H1 (cell line): ENCODE measurements around the gene APOBEC2. TPM values are rescaled to one million over a fixed set of nuclear protein-coding genes. Genes with fewer than 3 reads are reported as not detected.

Experiments used
- CBX5 ChIP-seq: fragments of 300-800, 300-1000 bp; sonication (generic); IDR thresholded peaks from 2 replicates; pipeline ENCODE4 v1.7.1; 2016; ENCODE audit warnings: antibody characterized with exemption, low read length, low read depth
- CHD7 ChIP-seq: fragments of 300-600 bp; sonication (generic); IDR thresholded peaks from 2 replicates; pipeline ENCODE4 v1.7.1; 2012; ENCODE audit warnings: low read length, moderate library complexity, mild to moderate bottlenecking, inconsistent platforms; ENCODE audit not compliant: insufficient replicate concordance
- CREB1 ChIP-seq: IDR thresholded peaks from 2 replicates; pipeline ENCODE4 v1.6.1; 2012; ENCODE audit warnings: inconsistent platforms
- EZH2 ChIP-seq: fragments of 200-600 bp; sonication (generic); IDR thresholded peaks from 2 replicates; pipeline ENCODE4 v1.7.1; 2012; ENCODE audit warnings: low read depth, mild to moderate bottlenecking, moderate library complexity, low read length, inconsistent platforms; ENCODE audit not compliant: severe bottlenecking
- FOSL1 ChIP-seq: IDR thresholded peaks from 2 replicates; pipeline ENCODE4 v1.6.1; 2011; ENCODE audit warnings: mild to moderate bottlenecking, low read depth, low read length, moderate library complexity; ENCODE audit not compliant: insufficient read depth
- HDAC2 ChIP-seq, 2 experiments: fragments of 300-600 bp in 1 of 2; sonication (generic) in 1 of 2; IDR thresholded peaks; 2 replicates each; pipeline ENCODE4 v1.6.1; 2011 to 2012; ENCODE audit warnings: low read depth in 2 of 2, low read length in 2 of 2, mild to moderate bottlenecking in 2 of 2, moderate library complexity in 2 of 2, borderline replicate concordance in 1 of 2, inconsistent platforms in 1 of 2
- JUN ChIP-seq: IDR thresholded peaks from 2 replicates; pipeline ENCODE4 v1.6.1; 2011; ENCODE audit warnings: low read depth, mild to moderate bottlenecking, improper control_type of control experiment, low read length
- RNF2 ChIP-seq: fragments of 200-900, 300-1000 bp; sonication (generic); IDR thresholded peaks from 2 replicates; pipeline ENCODE4 v1.7.1; 2016; ENCODE audit warnings: borderline replicate concordance, low read depth, mild to moderate bottlenecking, antibody characterized with exemption, low read length; ENCODE audit not compliant: poor library complexity, severe bottlenecking; ENCODE audit errors: missing control alignments
- TAF1 ChIP-seq: IDR thresholded peaks from 2 replicates; pipeline ENCODE4 v1.6.1; 2011; ENCODE audit warnings: mild to moderate bottlenecking, low read depth, low read length
- ZNF274 ChIP-seq: IDR thresholded peaks from 2 replicates; pipeline ENCODE4 v1.7.0; 2012; ENCODE audit warnings: low read length, borderline replicate concordance; ENCODE audit errors: extremely low read depth
- polyA plus RNA-seq, 7 experiments: library from polyadenylated mRNA; depleted of rRNA in 3 of 7; stranded (reverse) in 5 of 7; unstranded in 2 of 7; fragments of >200 nt in 5 of 7; fragments of 200-250 nt in 2 of 7; gene quantifications; 1 replicate in 5 of 7; 2 replicates in 1 of 7; 4 replicates in 1 of 7; pipeline versions ENCODE4 v1.2.1 to v1.2.3, GENCODE V29; 2011 to 2013; ENCODE audit warnings: missing spikeins in 2 of 7, mixed read lengths in 2 of 7
- total RNA-seq: library from RNA; stranded (reverse); fragmentation: NEBNext Ultra II Directional; extraction: Animal tissue kit (Norgen Biotek cat#: 25700); gene quantifications from 2 replicates; pipeline ENCODE4 v1.2.1, GENCODE V29; 2021

The APOBEC2 gene
- total and polyA plus RNA-seq, 2 of the 8 experiments (the other 6 are each of a cell fraction or from before 2014, with no cell fraction given), result not detected

GRCh38 chr6:41064841-41065240 is 11.8 kb downstream of the APOBEC2 start (continued):
- TF ChIP-seq CHD7 (no peak), EZH2 (no peak), RNF2 (no peak), CBX5 (no peak), CREB1 (no peak), TAF1 (no peak), HDAC2 (IDR thresholded peaks at IDR 0.05; ENCODE audit: borderline replicate concordance in 1 of 2, low read depth in 2 of 2, low read length in 2 of 2) (no peak), ZNF274 (no peak), FOSL1 (no peak), JUN (no peak)
